NAMALWA (cell line): ENCODE results near the gene NUTM2A.
"Not testable (repeated sequence)": the region's sequence is repeated elsewhere in the genome, so short reads cannot be mapped to it uniquely, and the experiment has no call there.

Experiments
- DNase-seq: peaks from one replicate; pipeline ENCODE4 v3.0.0-alpha.2; 2015; ENCODE audit warnings: low spot score

Gene NUTM2A

GRCh38 chr10:87225148-87225547 is at the start of gene NUTM2A:
Gene NUTM2A, plus strand, starts transcription at chr10:87225448. Its CDS starts 383 bp downstream, at chr10:87225831.
- not testable (repeated sequence) for DNase-seq

GRCh38 chr10:87177587-87177986 is 47.7 kb upstream of the NUTM2A start:
- DNase-seq: not testable (repeated sequence)

GRCh38 chr10:87184421-87184820 is 40.8 kb upstream of the NUTM2A start:
- DNase-seq: peak; percentile 41

GRCh38 chr10:87186016-87186415 is 39.2 kb upstream of the NUTM2A start:
- DNase-seq: not testable (repeated sequence)

- DNase-seq: not testable (repeated sequence)
Measured at GRCh38 chr10:87187573-87187972, 37.7 kb upstream of the NUTM2A start.

- not testable (repeated sequence) for DNase-seq
Measured at GRCh38 chr10:87191841-87192240, 33.4 kb upstream of the NUTM2A start.

- DNase-seq: peak; percentile 77
Measured at GRCh38 chr10:87200924-87201323, 24.3 kb upstream of the NUTM2A start.

- DNase-seq: not testable (repeated sequence)
Measured at GRCh38 chr10:87204801-87205200, 20.4 kb upstream of the NUTM2A start.

- not testable (repeated sequence) for DNase-seq
Measured at GRCh38 chr10:87206922-87207321, 18.3 kb upstream of the NUTM2A start.

GRCh38 chr10:87210309-87210708 is 14.9 kb upstream of the NUTM2A start:
- DNase-seq: not testable (repeated sequence)

- not testable (repeated sequence) for DNase-seq
Measured at GRCh38 chr10:87211848-87212247, 13.4 kb upstream of the NUTM2A start.

- DNase-seq: not testable (repeated sequence)
Measured at GRCh38 chr10:87213150-87213765, 12.0 kb upstream of the NUTM2A start.

- not testable (repeated sequence) for DNase-seq
Measured at GRCh38 chr10:87213806-87214205, 11.4 kb upstream of the NUTM2A start.

GRCh38 chr10:87216120-87216519 is 9.1 kb upstream of the NUTM2A start:
- DNase-seq: not testable (repeated sequence)

GRCh38 chr10:87219370-87219769 is 5.9 kb upstream of the NUTM2A start:
- not testable (repeated sequence) for DNase-seq

GRCh38 chr10:87222789-87223188 is 2.5 kb upstream of the NUTM2A start:
- not testable (repeated sequence) for DNase-seq

GRCh38 chr10:87228247-87228646 is 3.0 kb downstream of the NUTM2A start:
- DNase-seq: not testable (repeated sequence)

GRCh38 chr10:87229211-87229610 is 4.0 kb downstream of the NUTM2A start:
- DNase-seq: not testable (repeated sequence)

- DNase-seq: not testable (repeated sequence)
Measured at GRCh38 chr10:87234854-87235253, 9.6 kb downstream of the NUTM2A start.

- DNase-seq: not testable (repeated sequence)
Measured at GRCh38 chr10:87237244-87237643, 12.0 kb downstream of the NUTM2A start.

GRCh38 chr10:87239346-87239808 is 14.1 kb downstream of the NUTM2A start:
- not testable (repeated sequence) for DNase-seq

- DNase-seq: not testable (repeated sequence)
Measured at GRCh38 chr10:87242192-87242591, 16.9 kb downstream of the NUTM2A start.

- not testable (repeated sequence) for DNase-seq
Measured at GRCh38 chr10:87247335-87247734, 22.1 kb downstream of the NUTM2A start.
